ENCODE data around the gene IL1RAPL1.
"Not testable (repeated sequence)": the region's sequence is repeated elsewhere in the genome, so short reads cannot be mapped to it uniquely, and the experiment has no call there.

IL1RAPL1 gene

DNA sequence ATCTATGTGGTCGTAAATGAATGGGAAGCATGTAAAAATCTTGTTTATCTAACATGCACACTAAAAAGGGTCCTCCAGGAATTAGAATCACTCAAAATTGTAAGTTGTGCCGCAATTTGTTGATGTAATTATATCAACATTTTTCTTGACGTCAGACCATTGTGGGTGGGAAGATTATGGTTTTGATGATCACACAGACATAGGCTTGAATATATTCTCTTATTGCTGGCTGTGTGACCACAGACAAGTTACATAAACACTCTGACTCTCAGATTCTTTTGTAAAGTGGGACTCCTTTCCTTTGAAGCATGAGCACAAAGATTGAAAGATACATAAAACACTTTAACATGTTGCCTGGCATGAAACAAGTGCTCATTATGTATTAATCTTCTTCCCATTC lies 51.5 kb downstream of the IL1RAPL1 start:
- no peak for DNase-seq

- no peak for DNase-seq
These were observed 52.2 kb downstream of the IL1RAPL1 start for GRCh38 chrX:28639451-28639850.

DNA sequence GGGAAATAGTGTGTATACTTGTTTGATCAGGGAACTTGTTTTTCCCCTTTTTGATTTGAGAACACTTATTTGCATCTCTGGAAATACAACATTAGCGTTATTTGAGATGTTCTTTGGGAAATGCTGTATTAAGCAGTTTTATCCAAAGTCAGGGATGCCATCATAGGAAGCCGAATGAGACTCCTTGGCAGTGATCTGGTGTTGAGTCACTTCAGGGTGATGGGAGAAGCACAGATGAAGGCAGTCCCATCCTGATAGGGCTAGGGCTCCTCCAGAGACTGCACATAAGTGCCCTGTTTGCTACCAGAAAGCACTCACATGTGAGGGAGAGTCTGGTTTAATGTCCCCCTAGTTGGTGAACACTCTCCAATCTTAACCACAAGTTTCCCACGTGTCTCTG lies 62.3 kb downstream of the IL1RAPL1 start:
- DNase-seq: no peak

- peak in 1 of 2 experiments; percentile 5 for DNase-seq
These were observed 63.9 kb downstream of the IL1RAPL1 start for GRCh38 chrX:28651186-28651585.

DNA sequence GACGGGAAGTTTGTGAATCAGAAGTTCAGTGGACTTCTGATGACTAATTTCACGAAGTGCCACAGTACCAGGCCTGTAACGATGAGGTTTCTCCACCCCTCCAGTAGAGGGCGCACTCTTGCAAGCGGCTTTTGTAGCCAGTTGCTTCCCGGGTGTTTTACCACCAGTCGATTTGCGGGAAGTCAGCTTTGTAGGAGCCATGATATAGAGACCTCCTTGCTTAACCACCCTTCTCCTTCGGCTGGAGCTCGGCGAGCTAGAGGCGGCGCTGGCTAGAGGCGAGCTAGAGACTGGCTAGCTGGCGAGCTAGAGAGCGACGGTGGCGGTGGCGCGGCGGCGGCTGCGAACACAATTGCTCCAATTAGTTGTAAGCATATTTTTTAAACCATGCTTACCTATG lies 72.0 kb downstream of the IL1RAPL1 start:
- no peak for DNase-seq

DNA sequence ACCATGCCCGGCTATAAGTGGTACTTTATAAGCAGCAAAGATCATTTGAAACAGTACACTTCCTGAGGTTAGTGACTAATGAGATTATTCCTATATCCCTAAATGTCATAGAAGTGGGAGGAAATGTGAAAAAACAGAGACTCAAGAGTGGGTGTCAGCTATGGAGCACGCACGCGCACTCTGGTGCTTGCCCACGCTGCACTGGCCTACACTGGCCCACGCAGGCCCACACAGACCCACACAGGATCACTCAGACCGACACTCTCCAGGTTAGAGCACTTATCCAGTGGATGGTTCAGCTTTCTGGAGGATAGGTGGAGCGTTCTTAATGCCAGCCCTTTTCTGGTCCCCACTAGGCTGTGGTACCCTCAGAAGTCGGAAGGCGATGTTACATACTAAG lies 78.5 kb downstream of the IL1RAPL1 start:
- DNase-seq: no peak

- no peak for DNase-seq
These were observed 81.1 kb downstream of the IL1RAPL1 start for GRCh38 chrX:28668303-28668702.

- no peak for DNase-seq
These were observed 81.7 kb downstream of the IL1RAPL1 start for GRCh38 chrX:28668957-28669356.

- DNase-seq: no peak
These were observed 82.8 kb downstream of the IL1RAPL1 start for GRCh38 chrX:28670074-28670473.

DNA sequence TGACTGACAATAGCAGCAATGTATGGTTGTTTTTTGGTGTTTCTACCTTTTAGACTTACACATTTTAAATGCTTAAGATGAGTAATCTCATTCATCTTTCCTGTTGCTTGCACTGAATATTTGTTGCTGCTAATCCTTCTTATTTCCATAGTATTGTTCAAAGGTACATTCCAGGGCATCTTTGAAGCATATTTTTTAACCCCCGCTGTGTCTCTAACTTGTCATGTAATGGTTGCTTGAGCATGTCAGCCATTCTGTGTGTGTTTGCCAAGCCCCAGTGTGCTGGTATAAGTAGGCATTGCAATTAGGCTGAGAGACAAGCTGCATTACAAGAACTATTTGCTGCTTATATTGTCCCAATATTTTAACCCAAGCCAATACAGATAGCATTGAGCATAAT lies 87.9 kb downstream of the IL1RAPL1 start:
- no peak for DNase-seq

DNA sequence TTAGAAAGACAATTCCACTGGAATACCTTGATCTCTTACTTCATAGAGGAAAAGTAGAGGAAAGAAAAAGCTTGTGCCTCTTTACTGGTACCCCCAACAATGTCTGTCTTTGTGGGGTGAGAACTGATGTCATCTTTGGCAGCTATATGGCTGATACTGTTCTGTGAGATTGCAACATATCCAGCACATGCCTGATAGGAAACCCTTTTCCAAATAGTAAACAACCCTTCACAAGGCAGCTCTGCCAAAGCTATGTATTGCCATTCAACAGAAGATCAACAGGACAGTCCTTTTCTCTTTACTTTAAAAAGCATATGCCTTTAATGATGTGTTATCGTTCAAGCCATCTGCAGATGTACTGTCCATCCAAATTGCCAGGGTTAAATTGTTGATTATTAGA lies 105.9 kb downstream of the IL1RAPL1 start:
- DNase-seq: no peak

DNA sequence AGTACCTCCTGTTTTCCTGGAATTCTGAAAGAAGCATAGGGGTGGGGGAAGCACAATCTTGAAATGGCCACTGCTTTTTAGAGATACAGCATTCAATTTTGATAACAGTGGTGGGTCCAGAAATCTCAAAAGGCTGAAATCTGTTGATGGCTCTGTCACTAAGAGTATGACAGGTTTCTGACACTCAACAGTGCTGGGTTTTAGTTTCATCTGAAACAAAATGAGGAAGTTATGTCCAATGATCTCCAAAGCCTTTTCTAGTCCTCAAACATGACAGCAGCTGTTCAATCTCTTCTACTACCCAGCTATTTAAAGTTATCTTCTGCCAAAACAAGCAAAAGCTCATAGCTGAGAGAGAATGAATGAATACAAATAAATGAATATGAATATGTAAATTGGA lies 110.5 kb downstream of the IL1RAPL1 start:
- DNase-seq: no peak

DNA sequence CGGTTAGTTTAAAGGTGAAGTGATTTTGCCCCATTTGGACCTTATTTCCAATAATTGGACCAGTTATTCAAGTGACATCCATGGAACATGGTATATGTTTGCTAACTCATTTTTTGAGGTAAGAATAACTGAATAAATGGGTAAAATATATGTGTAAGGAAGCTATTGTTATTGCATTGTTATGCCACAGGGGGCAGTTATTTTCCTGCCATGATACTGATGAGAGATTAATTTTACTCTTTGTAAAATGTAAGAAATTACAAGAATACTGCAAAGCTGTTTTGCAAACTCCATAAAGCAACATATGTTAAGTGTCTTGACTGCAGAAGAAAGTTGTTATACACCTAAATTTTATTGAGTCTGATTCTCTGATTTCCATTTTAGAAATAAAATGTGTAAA lies 114.0 kb downstream of the IL1RAPL1 start:
- no peak for DNase-seq

DNA sequence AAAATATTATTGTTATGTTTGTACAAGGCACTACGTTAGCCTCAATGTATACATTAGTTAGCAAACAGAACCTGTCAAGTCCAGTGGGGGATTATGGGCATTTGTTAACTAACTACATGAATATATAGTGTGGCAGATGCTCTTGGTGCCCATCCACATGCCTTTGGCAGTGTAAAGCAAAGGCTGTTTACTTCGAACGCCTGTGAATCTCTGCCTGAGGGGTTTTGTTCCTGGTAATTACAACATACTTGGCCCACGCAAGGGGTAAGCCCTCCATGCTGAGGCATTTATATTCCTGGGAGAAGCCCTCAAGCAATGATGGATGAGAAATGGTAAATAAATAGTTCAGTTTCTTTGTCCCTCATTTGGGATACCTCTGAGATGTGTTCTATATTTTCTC lies 119.7 kb downstream of the IL1RAPL1 start:
- no peak for DNase-seq

GRCh38 chrX:28709421-28709820 lies 122.2 kb downstream of the IL1RAPL1 start:
- DNase-seq: no peak

- DNase-seq: no peak
These were observed 130.6 kb downstream of the IL1RAPL1 start for GRCh38 chrX:28717864-28718263.

GRCh38 chrX:28718450-28718849 lies 131.2 kb downstream of the IL1RAPL1 start:
- no peak for DNase-seq

GRCh38 chrX:28719620-28720019 lies 132.4 kb downstream of the IL1RAPL1 start:
- no peak for DNase-seq

GRCh38 chrX:28752330-28752729 lies 165.1 kb downstream of the IL1RAPL1 start:
- no peak for DNase-seq

DNA sequence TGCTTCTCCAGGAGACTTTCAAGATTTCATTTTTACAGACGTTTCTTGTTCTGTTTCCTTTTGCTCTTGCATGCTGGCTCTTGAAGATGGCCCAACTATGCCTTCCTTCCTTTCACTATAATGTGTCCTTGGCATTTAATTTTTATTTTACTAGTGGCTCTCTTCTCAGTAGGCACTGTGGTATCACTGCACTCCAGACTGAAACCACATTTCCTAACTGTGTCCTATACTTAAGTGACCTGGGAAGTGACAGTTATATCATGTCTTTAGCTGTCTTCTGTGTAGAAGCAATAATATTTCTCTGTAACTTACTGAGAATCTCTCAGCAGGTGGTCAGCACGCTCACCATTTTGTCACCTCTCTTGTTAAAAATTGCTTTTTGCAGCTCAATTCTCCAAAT lies 168.9 kb downstream of the IL1RAPL1 start:
- no peak for DNase-seq

DNA sequence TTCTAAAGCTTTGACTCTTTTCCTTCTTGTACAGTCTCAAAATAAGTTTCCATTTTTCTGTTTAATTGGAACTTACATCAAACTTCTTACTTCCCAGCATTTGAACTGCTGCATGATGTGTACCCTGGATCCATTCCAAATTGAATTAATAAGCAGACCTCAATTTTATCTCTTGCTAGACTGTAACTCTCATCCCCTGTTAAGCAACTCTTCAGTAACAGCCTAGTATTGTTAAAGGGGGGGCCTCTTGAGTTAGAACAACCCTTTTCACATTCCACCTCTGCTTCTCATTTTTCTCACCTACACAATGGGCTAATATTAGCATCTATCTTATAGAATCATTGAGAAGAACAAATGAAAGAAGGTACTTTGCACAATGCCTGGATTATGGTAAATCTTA lies 169.4 kb downstream of the IL1RAPL1 start:
- DNase-seq: no peak

GRCh38 chrX:28757290-28757689 lies 170.0 kb downstream of the IL1RAPL1 start:
- no peak for DNase-seq

GRCh38 chrX:28766561-28766960 lies 179.3 kb downstream of the IL1RAPL1 start:
- DNase-seq: not testable (repeated sequence)

GRCh38 chrX:28773807-28774206 lies 186.6 kb downstream of the IL1RAPL1 start:
- no peak for DNase-seq

DNA sequence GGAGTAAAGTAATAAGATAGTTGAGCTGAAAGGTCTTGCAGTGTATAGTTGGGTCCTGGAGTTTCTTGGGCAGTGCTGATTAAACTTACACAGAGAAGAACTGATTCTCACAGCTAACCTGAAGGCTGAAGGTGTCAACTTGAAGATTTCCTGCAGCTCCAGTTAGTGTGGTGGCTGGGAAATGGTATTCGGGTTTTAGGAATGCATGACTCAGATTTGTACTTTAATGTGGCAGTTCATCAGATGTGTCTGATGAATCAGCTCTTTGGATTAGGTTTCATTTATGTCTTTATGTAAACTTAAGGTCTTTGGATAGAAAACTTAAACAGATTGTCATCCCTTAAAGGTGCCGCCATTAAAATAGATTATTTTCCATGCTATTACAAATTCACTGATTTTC lies 200.0 kb downstream of the IL1RAPL1 start:
- DNase-seq: no peak

DNA sequence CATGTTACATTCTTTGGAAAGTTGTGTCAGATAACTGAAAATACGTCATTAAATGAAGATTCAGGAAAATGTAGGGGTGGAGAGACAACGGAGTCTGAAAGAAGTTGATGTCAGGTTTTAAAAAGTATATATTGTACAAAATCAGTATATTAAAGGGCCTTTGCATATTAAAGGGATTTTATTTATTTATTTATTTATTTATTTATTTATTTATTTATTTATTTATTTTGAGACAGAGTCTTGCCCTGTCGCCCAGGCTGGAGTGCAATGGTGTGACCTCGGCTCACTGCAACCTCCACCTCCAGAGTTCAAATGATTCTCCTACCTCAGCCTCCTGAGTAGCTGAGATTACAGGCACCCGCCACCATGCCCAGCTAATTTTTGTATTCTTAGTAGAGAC lies 213.4 kb downstream of the IL1RAPL1 start:
- DNase-seq: not testable (repeated sequence)
